ENCODE data around the gene CBLIF.

DNA sequence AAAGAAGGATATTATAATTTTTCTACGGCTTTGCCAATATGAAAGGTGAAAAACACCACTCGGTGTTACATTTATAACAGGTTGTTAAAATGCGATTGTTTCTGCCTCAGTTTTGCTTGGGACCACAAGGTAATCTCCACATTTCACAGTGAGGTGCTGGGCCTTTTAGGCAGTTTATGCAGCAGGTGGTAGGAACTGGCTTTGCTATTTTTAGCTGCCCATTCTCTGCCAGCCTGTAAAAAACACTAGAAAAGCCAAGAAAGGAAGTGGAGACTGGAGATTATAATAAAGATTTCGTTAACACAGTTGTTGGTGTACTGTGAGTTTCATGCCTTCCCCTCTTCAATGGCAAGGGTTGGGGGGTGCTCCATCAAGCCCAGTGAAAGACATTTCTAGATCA lies 26.7 kb downstream of the CBLIF start:
- TF ChIP-seq, protein P1, sequence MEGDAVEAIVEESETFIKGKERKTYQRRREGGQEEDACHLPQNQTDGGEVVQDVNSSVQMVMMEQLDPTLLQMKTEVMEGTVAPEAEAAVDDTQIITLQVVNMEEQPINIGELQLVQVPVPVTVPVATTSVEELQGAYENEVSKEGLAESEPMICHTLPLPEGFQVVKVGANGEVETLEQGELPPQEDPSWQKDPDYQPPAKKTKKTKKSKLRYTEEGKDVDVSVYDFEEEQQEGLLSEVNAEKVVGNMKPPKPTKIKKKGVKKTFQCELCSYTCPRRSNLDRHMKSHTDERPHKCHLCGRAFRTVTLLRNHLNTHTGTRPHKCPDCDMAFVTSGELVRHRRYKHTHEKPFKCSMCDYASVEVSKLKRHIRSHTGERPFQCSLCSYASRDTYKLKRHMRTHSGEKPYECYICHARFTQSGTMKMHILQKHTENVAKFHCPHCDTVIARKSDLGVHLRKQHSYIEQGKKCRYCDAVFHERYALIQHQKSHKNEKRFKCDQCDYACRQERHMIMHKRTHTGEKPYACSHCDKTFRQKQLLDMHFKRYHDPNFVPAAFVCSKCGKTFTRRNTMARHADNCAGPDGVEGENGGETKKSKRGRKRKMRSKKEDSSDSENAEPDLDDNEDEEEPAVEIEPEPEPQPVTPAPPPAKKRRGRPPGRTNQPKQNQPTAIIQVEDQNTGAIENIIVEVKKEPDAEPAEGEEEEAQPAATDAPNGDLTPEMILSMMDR (conservative IDR thresholded peaks at IDR 0.05; ENCODE audit: low read length), result no peak
- TF ChIP-seq EZH2phosphoT487 (IDR thresholded peaks at IDR 0.05; ENCODE audit: borderline replicate concordance), result no peak
